Measurements from ENCODE around the gene MINK1. TPM values are rescaled to one million over a fixed set of nuclear protein-coding genes. Genes with fewer than 3 reads are reported as not detected.

MINK1 gene
- total RNA-seq, 1 donor from 2014 or later = 63.2 TPM

DNA sequence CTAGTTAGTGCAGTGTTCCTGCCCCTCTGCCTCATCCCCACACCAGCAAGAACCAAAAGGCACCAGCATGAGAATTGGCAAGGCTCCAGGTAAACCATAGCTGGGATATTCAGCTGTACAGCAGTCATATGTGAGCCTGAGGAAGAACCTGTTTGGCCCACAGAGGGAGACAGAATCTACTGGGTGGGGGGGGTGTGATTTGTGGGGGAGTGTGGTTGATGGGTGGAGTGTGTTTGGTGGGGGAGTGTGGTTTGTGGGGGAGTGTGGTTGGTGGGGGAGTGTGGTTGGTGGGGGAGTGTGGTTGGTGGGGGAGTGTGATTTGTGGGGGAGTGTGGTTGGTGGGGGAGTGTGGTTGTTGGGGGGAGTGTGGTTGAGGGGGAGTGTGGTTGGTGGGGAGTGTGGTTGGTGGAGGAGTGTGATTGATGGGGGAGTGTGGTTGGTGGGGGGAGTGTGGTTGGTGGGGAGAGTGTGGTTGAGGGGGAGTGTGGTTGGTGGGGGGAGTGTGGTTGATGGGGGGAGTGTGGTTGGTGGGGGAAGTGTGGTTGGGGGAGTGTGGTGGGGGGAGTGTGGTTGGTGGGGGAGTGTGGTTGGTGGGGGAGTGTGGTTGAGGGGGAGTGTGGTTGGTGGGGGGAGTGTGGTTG is 19.5 kb downstream of the MINK1 start:
- Mint-ChIP-seq H3K4me3 (ENCODE audit: unreplicated experiment) (no peak overlapping the region), H3K9me3 (ENCODE audit: unreplicated experiment) (peaks cover 2% of the 10 kb centered on the region), H3K27ac (ENCODE audit: unreplicated experiment) (no peak overlapping the region), H3K4me1 (ENCODE audit: low read depth, unreplicated experiment) (peaks cover 44% of the 10 kb centered on the region), H3K27me3 (ENCODE audit: low read depth, unreplicated experiment) (peaks cover 3% of the 10 kb centered on the region), H3K36me3 (ENCODE audit: low read depth, unreplicated experiment) (peaks cover 11% of the 10 kb centered on the region)
- no peak overlapping the region for H3K4me2 ChIP-seq (ENCODE audit: low read length)
- H3K9ac ChIP-seq (ENCODE audit: low read length) = no peak overlapping the region
- TF ChIP-seq, protein P1, sequence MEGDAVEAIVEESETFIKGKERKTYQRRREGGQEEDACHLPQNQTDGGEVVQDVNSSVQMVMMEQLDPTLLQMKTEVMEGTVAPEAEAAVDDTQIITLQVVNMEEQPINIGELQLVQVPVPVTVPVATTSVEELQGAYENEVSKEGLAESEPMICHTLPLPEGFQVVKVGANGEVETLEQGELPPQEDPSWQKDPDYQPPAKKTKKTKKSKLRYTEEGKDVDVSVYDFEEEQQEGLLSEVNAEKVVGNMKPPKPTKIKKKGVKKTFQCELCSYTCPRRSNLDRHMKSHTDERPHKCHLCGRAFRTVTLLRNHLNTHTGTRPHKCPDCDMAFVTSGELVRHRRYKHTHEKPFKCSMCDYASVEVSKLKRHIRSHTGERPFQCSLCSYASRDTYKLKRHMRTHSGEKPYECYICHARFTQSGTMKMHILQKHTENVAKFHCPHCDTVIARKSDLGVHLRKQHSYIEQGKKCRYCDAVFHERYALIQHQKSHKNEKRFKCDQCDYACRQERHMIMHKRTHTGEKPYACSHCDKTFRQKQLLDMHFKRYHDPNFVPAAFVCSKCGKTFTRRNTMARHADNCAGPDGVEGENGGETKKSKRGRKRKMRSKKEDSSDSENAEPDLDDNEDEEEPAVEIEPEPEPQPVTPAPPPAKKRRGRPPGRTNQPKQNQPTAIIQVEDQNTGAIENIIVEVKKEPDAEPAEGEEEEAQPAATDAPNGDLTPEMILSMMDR (IDR thresholded peaks at IDR 0.05; ENCODE audit: insufficient read depth, low read depth, low read length) = no peak
- no peak for TF ChIP-seq EZH2 (IDR thresholded peaks at IDR 0.05; ENCODE audit: insufficient read depth, low read length)
- FAIRE-seq (no peak), DNase-seq (ENCODE audit: low read depth) (peak; percentile 44)
- no peaks in the 10 kb centered on the region for H3K9me3 ChIP-seq (ENCODE audit: insufficient read depth, low read depth, low read length)
- no peak overlapping the region for H3K27ac ChIP-seq (ENCODE audit: low read depth, low read length)
- H2AFZ ChIP-seq (ENCODE audit: low read depth, low read length) = no peak overlapping the region
- no peaks in the 10 kb centered on the region for H3K36me3 ChIP-seq (ENCODE audit: insufficient read depth, low read length)
- no peaks in the 10 kb centered on the region for H3K27me3 ChIP-seq (ENCODE audit: insufficient read depth, low read length)
- H3K4me1 ChIP-seq (ENCODE audit: insufficient read depth, low read length) = peaks cover 4% of the 10 kb centered on the region
- H4K20me1 ChIP-seq (ENCODE audit: insufficient read depth, low read length) = peaks cover 77% of the 10 kb centered on the region
- H3K4me3 ChIP-seq (ENCODE audit: insufficient read depth, low read depth, low read length) = no peak overlapping the region
- H3K79me2 ChIP-seq (ENCODE audit: insufficient read depth, low read length) = peaks cover 49% of the 10 kb centered on the region

DNA sequence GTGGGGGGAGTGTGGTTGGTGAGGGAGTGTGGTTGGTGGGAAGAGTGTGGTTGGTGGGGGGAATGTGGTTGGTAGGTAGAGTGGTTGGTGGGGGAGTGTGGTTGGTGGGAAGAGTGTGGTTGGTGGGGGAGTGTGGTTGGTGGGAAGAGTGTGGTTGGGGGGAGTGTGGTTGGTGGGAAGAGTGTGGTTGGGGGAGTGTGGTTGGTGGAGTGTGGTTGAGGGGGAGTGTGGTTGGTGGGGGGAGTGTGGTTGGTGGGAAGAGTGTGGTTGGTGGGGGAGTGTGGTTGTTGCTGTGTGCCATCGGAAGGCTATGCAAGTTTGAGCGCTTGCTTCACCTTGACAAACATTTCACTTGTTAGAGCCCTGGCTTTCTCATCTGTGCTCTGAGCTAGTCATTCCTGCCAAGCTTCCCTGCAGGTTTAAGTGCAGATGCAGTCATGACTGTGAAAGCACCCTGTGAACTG is 20.1 kb downstream of the MINK1 start:
- peaks cover 43% of the 10 kb centered on the region for H3K79me2 ChIP-seq (ENCODE audit: insufficient read depth, low read length)
- peaks cover 2% of the 10 kb centered on the region for H3K9me3 Mint-ChIP-seq (ENCODE audit: unreplicated experiment)
- TF ChIP-seq, protein P1 (IDR thresholded peaks at IDR 0.05; ENCODE audit: insufficient read depth, low read depth, low read length) = no peak
- no peak for TF ChIP-seq EZH2 (IDR thresholded peaks at IDR 0.05; ENCODE audit: insufficient read depth, low read length)
- no peaks in the 10 kb centered on the region for H3K9me3 ChIP-seq (ENCODE audit: insufficient read depth, low read depth, low read length)
- H4K20me1 ChIP-seq (ENCODE audit: insufficient read depth, low read length) = peaks cover 77% of the 10 kb centered on the region
- no peak overlapping the region for H3K4me2 ChIP-seq (ENCODE audit: low read length)
- no peaks in the 10 kb centered on the region for H3K27me3 ChIP-seq (ENCODE audit: insufficient read depth, low read length)
- DNase-seq (ENCODE audit: low read depth) (no peak), FAIRE-seq (no peak)
- H3K27ac ChIP-seq (ENCODE audit: low read depth, low read length) = no peak overlapping the region
- H3K36me3 ChIP-seq (ENCODE audit: insufficient read depth, low read length) = no peaks in the 10 kb centered on the region
- H3K4me1 ChIP-seq (ENCODE audit: insufficient read depth, low read length) = peaks cover 9% of the 10 kb centered on the region
- H3K4me3 ChIP-seq (ENCODE audit: insufficient read depth, low read depth, low read length) = no peak overlapping the region
- H3K27me3 Mint-ChIP-seq (ENCODE audit: low read depth, unreplicated experiment) = peaks cover 3% of the 10 kb centered on the region
- H3K9ac ChIP-seq (ENCODE audit: low read length) = no peak overlapping the region
- peaks cover 45% of the 10 kb centered on the region for H3K4me1 Mint-ChIP-seq (ENCODE audit: low read depth, unreplicated experiment)
- H3K27ac Mint-ChIP-seq (ENCODE audit: unreplicated experiment) = no peak overlapping the region
- no peak overlapping the region for H2AFZ ChIP-seq (ENCODE audit: low read depth, low read length)
- peaks cover 11% of the 10 kb centered on the region for H3K36me3 Mint-ChIP-seq (ENCODE audit: low read depth, unreplicated experiment)
- H3K4me3 Mint-ChIP-seq (ENCODE audit: unreplicated experiment) = no peak overlapping the region

DNA sequence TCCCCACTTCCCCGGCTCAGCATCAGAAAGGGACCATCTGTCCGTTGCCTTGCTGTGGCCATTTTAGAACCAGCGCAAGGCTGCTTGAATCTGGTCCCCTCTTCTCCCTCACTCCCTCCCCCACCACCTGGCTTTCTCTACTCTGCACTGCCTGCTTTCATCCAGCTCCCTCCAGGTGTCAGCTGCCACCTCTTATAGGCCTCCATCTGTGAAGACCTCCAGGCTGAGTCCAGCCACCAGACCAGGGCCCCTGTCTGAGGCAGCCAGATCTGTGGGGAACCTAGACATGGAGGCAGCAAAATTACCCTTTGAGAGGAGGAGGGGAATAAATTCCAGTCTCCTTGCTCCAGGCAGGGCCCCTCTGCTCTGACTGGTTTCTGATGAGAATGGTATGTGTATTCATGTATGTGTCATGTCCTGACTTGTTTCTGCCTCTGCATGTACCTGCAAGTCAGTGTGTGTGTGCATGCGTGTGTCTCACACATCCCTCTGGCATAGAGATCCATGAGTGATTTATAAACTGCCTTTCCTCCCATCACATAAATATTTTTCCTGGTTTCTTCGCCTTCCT is 21.1 kb downstream of the MINK1 start:
- TF ChIP-seq EZH2 (IDR thresholded peaks at IDR 0.05; ENCODE audit: insufficient read depth, low read length) = no peak
- TF ChIP-seq, protein P1 (IDR thresholded peaks at IDR 0.05; ENCODE audit: insufficient read depth, low read depth, low read length) = no peak
- no peaks in the 10 kb centered on the region for H3K27me3 ChIP-seq (ENCODE audit: insufficient read depth, low read length)
- no peak for FAIRE-seq
- peak overlapping the region; percentile 54 for H3K4me3 Mint-ChIP-seq (ENCODE audit: unreplicated experiment)
- H3K4me3 ChIP-seq (ENCODE audit: insufficient read depth, low read depth, low read length) = no peak overlapping the region
- H3K27ac Mint-ChIP-seq (ENCODE audit: unreplicated experiment) = peak overlapping the region; percentile 89
- peaks cover 46% of the 10 kb centered on the region for H3K4me1 Mint-ChIP-seq (ENCODE audit: low read depth, unreplicated experiment)
- peaks cover 37% of the 10 kb centered on the region for H3K79me2 ChIP-seq (ENCODE audit: insufficient read depth, low read length)
- H3K27ac ChIP-seq (ENCODE audit: low read depth, low read length) = no peak overlapping the region
- no peak overlapping the region for H3K4me2 ChIP-seq (ENCODE audit: low read length)
- peaks cover 2% of the 10 kb centered on the region for H3K9me3 Mint-ChIP-seq (ENCODE audit: unreplicated experiment)
- H3K9me3 ChIP-seq (ENCODE audit: insufficient read depth, low read depth, low read length) = no peaks in the 10 kb centered on the region
- H3K36me3 Mint-ChIP-seq (ENCODE audit: low read depth, unreplicated experiment) = peaks cover 12% of the 10 kb centered on the region
- H3K27me3 Mint-ChIP-seq (ENCODE audit: low read depth, unreplicated experiment) = peaks cover 3% of the 10 kb centered on the region
- H3K4me1 ChIP-seq (ENCODE audit: insufficient read depth, low read length) = peaks cover 17% of the 10 kb centered on the region
- peaks cover 76% of the 10 kb centered on the region for H4K20me1 ChIP-seq (ENCODE audit: insufficient read depth, low read length)
- no peaks in the 10 kb centered on the region for H3K36me3 ChIP-seq (ENCODE audit: insufficient read depth, low read length)
- peak; percentile 44 for DNase-seq (ENCODE audit: low read depth)
- no peak overlapping the region for H3K9ac ChIP-seq (ENCODE audit: low read length)
- H2AFZ ChIP-seq (ENCODE audit: low read depth, low read length) = no peak overlapping the region
